Panc1 (cell line): Measurements from ENCODE around the gene TMPRSS3.

ENCODE experiments used
- TCF7L2 ChIP-seq: IDR thresholded peaks from 2 replicates; pipeline ENCODE4 v1.6.1; 2011; ENCODE audit warnings: mild to moderate bottlenecking, low read depth, low read length, inconsistent platforms
- TF ChIP-seq, protein P1 (sequence below): fragments of 450-650 bp; IDR thresholded peaks from 2 replicates; pipeline ENCODE4 v1.5.1; 2017; ENCODE audit warnings: mild to moderate bottlenecking
- TF ChIP-seq, protein P2 (sequence below), 2 experiments: IDR thresholded peaks; 2 replicates each; pipeline ENCODE4 v1.6.1; 2011 to 2012; ENCODE audit warnings: low read depth in 2 of 2, control low read depth in 1 of 2, low read length in 1 of 2, mild to moderate bottlenecking in 1 of 2, moderate library complexity in 1 of 2; ENCODE audit not compliant: insufficient read depth in 1 of 2

- TF ChIP-seq, protein P1, sequence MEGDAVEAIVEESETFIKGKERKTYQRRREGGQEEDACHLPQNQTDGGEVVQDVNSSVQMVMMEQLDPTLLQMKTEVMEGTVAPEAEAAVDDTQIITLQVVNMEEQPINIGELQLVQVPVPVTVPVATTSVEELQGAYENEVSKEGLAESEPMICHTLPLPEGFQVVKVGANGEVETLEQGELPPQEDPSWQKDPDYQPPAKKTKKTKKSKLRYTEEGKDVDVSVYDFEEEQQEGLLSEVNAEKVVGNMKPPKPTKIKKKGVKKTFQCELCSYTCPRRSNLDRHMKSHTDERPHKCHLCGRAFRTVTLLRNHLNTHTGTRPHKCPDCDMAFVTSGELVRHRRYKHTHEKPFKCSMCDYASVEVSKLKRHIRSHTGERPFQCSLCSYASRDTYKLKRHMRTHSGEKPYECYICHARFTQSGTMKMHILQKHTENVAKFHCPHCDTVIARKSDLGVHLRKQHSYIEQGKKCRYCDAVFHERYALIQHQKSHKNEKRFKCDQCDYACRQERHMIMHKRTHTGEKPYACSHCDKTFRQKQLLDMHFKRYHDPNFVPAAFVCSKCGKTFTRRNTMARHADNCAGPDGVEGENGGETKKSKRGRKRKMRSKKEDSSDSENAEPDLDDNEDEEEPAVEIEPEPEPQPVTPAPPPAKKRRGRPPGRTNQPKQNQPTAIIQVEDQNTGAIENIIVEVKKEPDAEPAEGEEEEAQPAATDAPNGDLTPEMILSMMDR = no peak
- TF ChIP-seq TCF7L2 = no peak
- TF ChIP-seq, protein P2, sequence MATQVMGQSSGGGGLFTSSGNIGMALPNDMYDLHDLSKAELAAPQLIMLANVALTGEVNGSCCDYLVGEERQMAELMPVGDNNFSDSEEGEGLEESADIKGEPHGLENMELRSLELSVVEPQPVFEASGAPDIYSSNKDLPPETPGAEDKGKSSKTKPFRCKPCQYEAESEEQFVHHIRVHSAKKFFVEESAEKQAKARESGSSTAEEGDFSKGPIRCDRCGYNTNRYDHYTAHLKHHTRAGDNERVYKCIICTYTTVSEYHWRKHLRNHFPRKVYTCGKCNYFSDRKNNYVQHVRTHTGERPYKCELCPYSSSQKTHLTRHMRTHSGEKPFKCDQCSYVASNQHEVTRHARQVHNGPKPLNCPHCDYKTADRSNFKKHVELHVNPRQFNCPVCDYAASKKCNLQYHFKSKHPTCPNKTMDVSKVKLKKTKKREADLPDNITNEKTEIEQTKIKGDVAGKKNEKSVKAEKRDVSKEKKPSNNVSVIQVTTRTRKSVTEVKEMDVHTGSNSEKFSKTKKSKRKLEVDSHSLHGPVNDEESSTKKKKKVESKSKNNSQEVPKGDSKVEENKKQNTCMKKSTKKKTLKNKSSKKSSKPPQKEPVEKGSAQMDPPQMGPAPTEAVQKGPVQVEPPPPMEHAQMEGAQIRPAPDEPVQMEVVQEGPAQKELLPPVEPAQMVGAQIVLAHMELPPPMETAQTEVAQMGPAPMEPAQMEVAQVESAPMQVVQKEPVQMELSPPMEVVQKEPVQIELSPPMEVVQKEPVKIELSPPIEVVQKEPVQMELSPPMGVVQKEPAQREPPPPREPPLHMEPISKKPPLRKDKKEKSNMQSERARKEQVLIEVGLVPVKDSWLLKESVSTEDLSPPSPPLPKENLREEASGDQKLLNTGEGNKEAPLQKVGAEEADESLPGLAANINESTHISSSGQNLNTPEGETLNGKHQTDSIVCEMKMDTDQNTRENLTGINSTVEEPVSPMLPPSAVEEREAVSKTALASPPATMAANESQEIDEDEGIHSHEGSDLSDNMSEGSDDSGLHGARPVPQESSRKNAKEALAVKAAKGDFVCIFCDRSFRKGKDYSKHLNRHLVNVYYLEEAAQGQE (IDR thresholded peaks at IDR 0.05; ENCODE audit: insufficient read depth in 1 of 2, low read depth in 2 of 2, low read length in 1 of 2) = no peak
Observed at GRCh38 chr21:42395905-42396651, at the start of gene TMPRSS3.
